Smooth muscle cell (in vitro differentiated cells): Measurements from ENCODE around the gene TBRG4. TPM values are rescaled to one million over a fixed set of nuclear protein-coding genes. Genes with fewer than 3 reads are reported as not detected.

ENCODE experiments used
- DNase-seq: peaks from one replicate; lab custom pipeline; 2025; ENCODE audit not compliant: unreplicated experiment; lab: John Stamatoyannopoulos, UW
- H2AFZ ChIP-seq: fragments of 200-600 bp; sonication (generic); 2 replicates; pipeline ENCODE4 v1.6.0; 2016; ENCODE audit warnings: antibody characterized with exemption, low read depth, mild to moderate bottlenecking
- H3F3A ChIP-seq: fragments of 200-600 bp; sonication (generic); 2 replicates; pipeline ENCODE4 v1.6.0; 2017; ENCODE audit warnings: antibody characterized with exemption, low read depth
- H3K27ac ChIP-seq: fragments of 200-600 bp; sonication (generic); 2 replicates; pipeline ENCODE4 v1.5.1; 2016; ENCODE audit warnings: low read depth, mild to moderate bottlenecking
- H3K27me3 ChIP-seq: fragments of 200-600 bp; sonication (generic); 2 replicates; pipeline ENCODE4 v1.6.1; 2016; ENCODE audit warnings: low read depth, mild to moderate bottlenecking
- H3K36me3 ChIP-seq: fragments of 200-600 bp; sonication (generic); 2 replicates; pipeline ENCODE4 v1.5.1; 2016; ENCODE audit warnings: low read depth
- H3K4me1 ChIP-seq: fragments of 200-600 bp; sonication (generic); 2 replicates; pipeline ENCODE4 v1.5.1; 2016; ENCODE audit warnings: low read depth
- H3K4me2 ChIP-seq: fragments of 200-600 bp; sonication (generic); 2 replicates; pipeline ENCODE4 v1.6.0; 2016; ENCODE audit warnings: mild to moderate bottlenecking
- H3K4me3 ChIP-seq: fragments of 200-600 bp; sonication (generic); 2 replicates; pipeline ENCODE4 v1.5.1; 2016; ENCODE audit warnings: mild to moderate bottlenecking
- H3K79me2 ChIP-seq: fragments of 200-600 bp; sonication (generic); 2 replicates; pipeline ENCODE4 v1.6.0; 2016; ENCODE audit warnings: low read depth, mild to moderate bottlenecking
- H3K9ac ChIP-seq: fragments of 200-600 bp; sonication (generic); 2 replicates; pipeline ENCODE4 v1.6.0; 2016; ENCODE audit warnings: low read depth
- H3K9me3 ChIP-seq: fragments of 200-600 bp; sonication (generic); replicated peaks from 2 replicates; pipeline ENCODE4 v1.5.1; 2016; ENCODE audit warnings: low read depth
- H4K20me1 ChIP-seq: fragments of 200-600 bp; sonication (generic); 2 replicates; pipeline ENCODE4 v1.6.0; 2016; ENCODE audit warnings: low read depth
- WGBS: methylation state at CpG from one replicate; pipeline ENCODE4 v1.1.7; 2016; ENCODE audit warnings: low lambda C conversion rate; 5-methylcytosine and 5-hydroxymethylcytosine counted together
- polyA plus RNA-seq: library from polyadenylated mRNA; unstranded; fragments of >200 nt; fragmentation: Nextera tagmentation; extraction: Ambion mirVana; gene quantifications from 2 replicates; pipeline ENCODE4 v1.2.1, GENCODE V29; 2016
- total RNA-seq: library from RNA; depleted of rRNA; stranded (reverse); fragments of >200 nt; gene quantifications from 2 replicates; pipeline ENCODE4 v1.2.3, GENCODE V29; 2014
- TF ChIP-seq, protein P1 (sequence below): fragments of 200-600 bp; sonication (generic); IDR thresholded peaks from 2 replicates; pipeline ENCODE4 v1.5.1; 2017; ENCODE audit warnings: borderline replicate concordance, mild to moderate bottlenecking, antibody characterized with exemption; ENCODE audit not compliant: insufficient read depth, poor library complexity, severe bottlenecking

The TBRG4 gene
- total and polyA plus RNA-seq, 2 experiments from 2014 or later, result 30.2 to 52.5 TPM

DNA sequence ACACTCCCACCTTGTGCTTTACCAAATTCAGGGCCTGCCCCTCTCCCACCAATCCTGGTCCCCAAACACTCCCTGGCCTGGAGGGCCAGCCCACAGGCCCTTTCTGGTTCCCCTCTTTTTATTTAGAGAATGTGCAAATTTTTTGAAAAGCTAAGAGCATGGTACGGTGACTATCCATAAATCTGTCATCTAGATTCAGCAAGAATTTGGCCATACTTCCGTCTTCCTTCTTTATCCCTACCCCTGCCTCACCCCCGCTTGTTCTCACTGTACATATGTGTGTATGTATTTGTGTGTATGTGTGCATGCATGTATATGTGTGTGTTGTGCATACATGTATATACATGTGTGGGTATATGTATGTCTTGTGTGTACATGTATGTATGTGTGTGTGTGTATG, 8.1 kb upstream of the TBRG4 start:
- Histone ChIP-seq H3F3A (no peaks in the 10 kb centered on the region), H3K27me3 (peaks cover 19% of the 10 kb centered on the region), H3K4me1 (no peaks in the 10 kb centered on the region), H3K4me3 (no peak overlapping the region), H2AFZ (no peak overlapping the region), H3K9ac (no peak overlapping the region), H4K20me1 (no peaks in the 10 kb centered on the region), H3K27ac (no peak overlapping the region), H3K9me3 (no peaks in the 10 kb centered on the region), H3K36me3 (no peaks in the 10 kb centered on the region), H3K79me2 (no peaks in the 10 kb centered on the region), H3K4me2 (no peak overlapping the region)
- no peak for DNase-seq
- TF ChIP-seq, protein P1, sequence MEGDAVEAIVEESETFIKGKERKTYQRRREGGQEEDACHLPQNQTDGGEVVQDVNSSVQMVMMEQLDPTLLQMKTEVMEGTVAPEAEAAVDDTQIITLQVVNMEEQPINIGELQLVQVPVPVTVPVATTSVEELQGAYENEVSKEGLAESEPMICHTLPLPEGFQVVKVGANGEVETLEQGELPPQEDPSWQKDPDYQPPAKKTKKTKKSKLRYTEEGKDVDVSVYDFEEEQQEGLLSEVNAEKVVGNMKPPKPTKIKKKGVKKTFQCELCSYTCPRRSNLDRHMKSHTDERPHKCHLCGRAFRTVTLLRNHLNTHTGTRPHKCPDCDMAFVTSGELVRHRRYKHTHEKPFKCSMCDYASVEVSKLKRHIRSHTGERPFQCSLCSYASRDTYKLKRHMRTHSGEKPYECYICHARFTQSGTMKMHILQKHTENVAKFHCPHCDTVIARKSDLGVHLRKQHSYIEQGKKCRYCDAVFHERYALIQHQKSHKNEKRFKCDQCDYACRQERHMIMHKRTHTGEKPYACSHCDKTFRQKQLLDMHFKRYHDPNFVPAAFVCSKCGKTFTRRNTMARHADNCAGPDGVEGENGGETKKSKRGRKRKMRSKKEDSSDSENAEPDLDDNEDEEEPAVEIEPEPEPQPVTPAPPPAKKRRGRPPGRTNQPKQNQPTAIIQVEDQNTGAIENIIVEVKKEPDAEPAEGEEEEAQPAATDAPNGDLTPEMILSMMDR, result no peak
- 88% methylated on average over 3 of the region's 3 CpGs for WGBS

GRCh38 chr7:45118889-45119331, 7.4 kb upstream of the TBRG4 start:
- peaks cover 25% of the 10 kb centered on the region for H3K27me3 ChIP-seq
- H3K27ac ChIP-seq, result no peak overlapping the region
- no peak overlapping the region for H3K4me3 ChIP-seq
- no peak overlapping the region for H3K4me2 ChIP-seq
- TF ChIP-seq, protein P1, result no peak
- WGBS, result 85% methylated on average over 3 of the region's 3 CpGs
- H3K9me3 ChIP-seq, result no peaks in the 10 kb centered on the region
- no peak for DNase-seq
- H4K20me1 ChIP-seq, result no peaks in the 10 kb centered on the region
- H3F3A ChIP-seq, result no peaks in the 10 kb centered on the region
- no peak overlapping the region for H3K9ac ChIP-seq
- H3K4me1 ChIP-seq, result no peaks in the 10 kb centered on the region
- no peaks in the 10 kb centered on the region for H3K36me3 ChIP-seq
- H3K79me2 ChIP-seq, result no peaks in the 10 kb centered on the region
- no peak overlapping the region for H2AFZ ChIP-seq

- no peak overlapping the region for H3K4me2 ChIP-seq
- TF ChIP-seq, protein P1, result no peak
- H3F3A ChIP-seq, result peaks cover 2% of the 10 kb centered on the region
- H3K79me2 ChIP-seq, result no peaks in the 10 kb centered on the region
- no peaks in the 10 kb centered on the region for H3K9me3 ChIP-seq
- no peaks in the 10 kb centered on the region for H4K20me1 ChIP-seq
- no peaks in the 10 kb centered on the region for H3K4me1 ChIP-seq
- DNase-seq, result no peak
- H3K4me3 ChIP-seq, result no peak overlapping the region
- no peaks in the 10 kb centered on the region for H3K36me3 ChIP-seq
- H3K9ac ChIP-seq, result no peak overlapping the region
- peaks cover 30% of the 10 kb centered on the region for H3K27me3 ChIP-seq
- WGBS, result 78% methylated on average over 4 of the region's 4 CpGs
- H2AFZ ChIP-seq, result no peak overlapping the region
- H3K27ac ChIP-seq, result no peak overlapping the region
Measured at GRCh38 chr7:45118292-45118691, 6.8 kb upstream of the TBRG4 start.

DNA sequence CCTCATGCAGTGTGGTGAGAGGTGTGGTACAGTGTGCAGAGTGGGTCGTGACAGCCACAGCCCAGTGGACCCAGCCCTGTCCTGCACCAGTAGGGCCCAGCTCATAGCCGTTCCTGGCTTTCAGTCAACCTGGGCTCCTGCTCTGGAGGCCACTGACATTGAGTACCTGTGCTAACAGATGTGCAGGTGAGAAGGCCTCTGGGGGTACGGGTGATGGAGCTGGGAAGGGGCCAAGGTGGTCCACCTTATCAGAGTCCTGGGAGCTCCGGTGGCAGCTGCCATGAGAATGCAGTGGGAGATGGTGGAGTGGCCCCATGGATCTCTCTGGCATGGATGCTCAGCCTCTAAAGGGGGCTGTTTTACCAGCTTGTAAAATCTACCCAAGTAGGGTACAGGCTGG, 6.1 kb upstream of the TBRG4 start:
- Histone ChIP-seq H3K4me3 (no peak overlapping the region), H3K9me3 (no peaks in the 10 kb centered on the region), H3K36me3 (no peaks in the 10 kb centered on the region), H3K79me2 (no peaks in the 10 kb centered on the region), H3K9ac (no peak overlapping the region), H4K20me1 (no peaks in the 10 kb centered on the region), H3F3A (peaks cover 5% of the 10 kb centered on the region), H3K27me3 (peaks cover 33% of the 10 kb centered on the region), H3K4me2 (no peak overlapping the region), H2AFZ (no peak overlapping the region), H3K4me1 (no peaks in the 10 kb centered on the region), H3K27ac (no peak overlapping the region)
- no peak for DNase-seq
- TF ChIP-seq, protein P1, result no peak
- 74% methylated on average over 4 of the region's 4 CpGs for WGBS
